ENCODE measurements around the gene MYOG.

DNA sequence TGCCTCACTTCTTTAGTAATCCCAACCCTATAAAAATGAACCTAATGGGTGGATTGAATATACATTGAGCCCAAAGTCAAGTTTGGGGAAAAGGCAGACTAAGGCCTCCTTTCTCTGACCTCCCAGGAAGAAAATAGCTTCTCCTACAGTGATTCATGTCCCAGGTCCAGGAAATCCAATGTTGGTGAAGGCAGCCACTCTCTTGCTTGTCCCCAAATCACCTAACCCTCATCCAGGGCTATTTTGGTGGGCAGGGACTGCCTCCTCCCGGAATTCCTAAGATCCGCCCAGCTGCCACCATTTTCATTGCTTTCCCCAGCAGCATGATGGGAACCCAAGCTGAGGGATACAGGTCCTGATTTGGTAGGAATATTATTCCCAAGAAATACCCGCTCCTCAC is 8.4 kb downstream of the MYOG start:
- TF ChIP-seq, protein P1, sequence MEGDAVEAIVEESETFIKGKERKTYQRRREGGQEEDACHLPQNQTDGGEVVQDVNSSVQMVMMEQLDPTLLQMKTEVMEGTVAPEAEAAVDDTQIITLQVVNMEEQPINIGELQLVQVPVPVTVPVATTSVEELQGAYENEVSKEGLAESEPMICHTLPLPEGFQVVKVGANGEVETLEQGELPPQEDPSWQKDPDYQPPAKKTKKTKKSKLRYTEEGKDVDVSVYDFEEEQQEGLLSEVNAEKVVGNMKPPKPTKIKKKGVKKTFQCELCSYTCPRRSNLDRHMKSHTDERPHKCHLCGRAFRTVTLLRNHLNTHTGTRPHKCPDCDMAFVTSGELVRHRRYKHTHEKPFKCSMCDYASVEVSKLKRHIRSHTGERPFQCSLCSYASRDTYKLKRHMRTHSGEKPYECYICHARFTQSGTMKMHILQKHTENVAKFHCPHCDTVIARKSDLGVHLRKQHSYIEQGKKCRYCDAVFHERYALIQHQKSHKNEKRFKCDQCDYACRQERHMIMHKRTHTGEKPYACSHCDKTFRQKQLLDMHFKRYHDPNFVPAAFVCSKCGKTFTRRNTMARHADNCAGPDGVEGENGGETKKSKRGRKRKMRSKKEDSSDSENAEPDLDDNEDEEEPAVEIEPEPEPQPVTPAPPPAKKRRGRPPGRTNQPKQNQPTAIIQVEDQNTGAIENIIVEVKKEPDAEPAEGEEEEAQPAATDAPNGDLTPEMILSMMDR (IDR thresholded peaks at IDR 0.05; ENCODE audit: low read depth, low read length): no peak
- TF ChIP-seq POLR2A (IDR thresholded peaks at IDR 0.05; ENCODE audit: extremely low read depth, insufficient read length) (no peak), MYC (IDR thresholded peaks at IDR 0.05; ENCODE audit: low read depth, low read length) (no peak)
- TF ChIP-seq, protein P2, sequence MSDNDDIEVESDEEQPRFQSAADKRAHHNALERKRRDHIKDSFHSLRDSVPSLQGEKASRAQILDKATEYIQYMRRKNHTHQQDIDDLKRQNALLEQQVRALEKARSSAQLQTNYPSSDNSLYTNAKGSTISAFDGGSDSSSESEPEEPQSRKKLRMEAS (IDR thresholded peaks at IDR 0.05; ENCODE audit: low read depth, low read length): no peak

Measured in NB4 (cell line).